ENCODE results near the gene DARS1.

- TF ChIP-seq, protein P1, sequence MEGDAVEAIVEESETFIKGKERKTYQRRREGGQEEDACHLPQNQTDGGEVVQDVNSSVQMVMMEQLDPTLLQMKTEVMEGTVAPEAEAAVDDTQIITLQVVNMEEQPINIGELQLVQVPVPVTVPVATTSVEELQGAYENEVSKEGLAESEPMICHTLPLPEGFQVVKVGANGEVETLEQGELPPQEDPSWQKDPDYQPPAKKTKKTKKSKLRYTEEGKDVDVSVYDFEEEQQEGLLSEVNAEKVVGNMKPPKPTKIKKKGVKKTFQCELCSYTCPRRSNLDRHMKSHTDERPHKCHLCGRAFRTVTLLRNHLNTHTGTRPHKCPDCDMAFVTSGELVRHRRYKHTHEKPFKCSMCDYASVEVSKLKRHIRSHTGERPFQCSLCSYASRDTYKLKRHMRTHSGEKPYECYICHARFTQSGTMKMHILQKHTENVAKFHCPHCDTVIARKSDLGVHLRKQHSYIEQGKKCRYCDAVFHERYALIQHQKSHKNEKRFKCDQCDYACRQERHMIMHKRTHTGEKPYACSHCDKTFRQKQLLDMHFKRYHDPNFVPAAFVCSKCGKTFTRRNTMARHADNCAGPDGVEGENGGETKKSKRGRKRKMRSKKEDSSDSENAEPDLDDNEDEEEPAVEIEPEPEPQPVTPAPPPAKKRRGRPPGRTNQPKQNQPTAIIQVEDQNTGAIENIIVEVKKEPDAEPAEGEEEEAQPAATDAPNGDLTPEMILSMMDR (IDR thresholded peaks at IDR 0.05; ENCODE audit: insufficient read depth, low read length, poor library complexity, severe bottlenecking) = no peak
- no peak for TF ChIP-seq EZH2phosphoT487 (conservative IDR thresholded peaks at IDR 0.05; ENCODE audit: low read length)
These were observed 4.9 kb downstream of the DARS1 start for GRCh38 chr2:135980434-135981079.

Measured in SU-DHL-6 (cell line).